ENCODE measurements around the gene MSANTD3. TPM values are rescaled to one million over a fixed set of nuclear protein-coding genes. Genes with fewer than 3 reads are reported as not detected.

MSANTD3 gene
- total RNA-seq, 4 donors from 2014 or later = 10.4 to 25.5 (median 13.6) TPM

DNA sequence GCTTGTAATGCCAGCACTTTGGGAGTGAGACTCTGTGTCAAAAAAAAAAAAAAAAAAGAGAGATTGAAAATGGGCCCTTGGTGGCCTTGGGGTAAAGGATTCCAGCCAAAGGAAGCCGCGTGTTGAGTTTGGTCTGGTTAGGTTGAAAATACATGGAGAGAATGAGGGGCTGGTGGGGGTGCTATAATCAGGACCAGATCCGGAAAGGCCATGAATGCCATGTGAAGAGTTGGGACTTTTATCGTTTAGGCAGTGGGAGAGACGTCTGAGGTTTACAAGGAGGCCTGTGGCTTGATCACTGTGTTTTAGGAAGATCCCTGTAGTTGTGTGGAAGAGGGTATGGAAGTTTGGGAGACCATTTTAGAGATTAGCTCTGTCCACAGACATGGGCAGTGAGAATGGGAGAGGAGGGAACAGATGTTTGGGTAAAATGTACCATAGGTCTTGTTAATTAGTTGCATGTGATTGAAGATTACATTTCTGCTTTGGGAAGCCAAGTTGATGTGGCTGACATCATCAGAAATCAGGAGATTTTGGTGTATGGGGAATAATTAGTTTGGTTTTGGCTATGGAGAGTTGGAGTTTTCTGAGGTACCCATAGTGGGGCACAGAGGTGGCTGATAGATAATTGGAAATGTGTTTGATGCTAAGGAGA lies 3.5 kb downstream of the MSANTD3 start:
- Histone ChIP-seq H3K36me3 (no peaks in the 10 kb centered on the region), H3K9me3 (no peaks in the 10 kb centered on the region), H3K27ac (no peak overlapping the region), H3K27me3 (no peaks in the 10 kb centered on the region), H3K4me3 (no peak overlapping the region), H3K4me1 (peaks cover 0 to 29% (median 8%) of the 10 kb centered on the region in 4 donors)
- DNase-seq (ENCODE audit: low spot score in 2 of 2) = no peak
- 83 to 87% methylated on average over 5 of the region's 5 CpGs for WGBS, 2 donors
- no peak for TF ChIP-seq POLR2A (IDR thresholded peaks at IDR 0.05)
- TF ChIP-seq EP300 (IDR thresholded peaks at IDR 0.05) = no peak
- TF ChIP-seq, protein P1, sequence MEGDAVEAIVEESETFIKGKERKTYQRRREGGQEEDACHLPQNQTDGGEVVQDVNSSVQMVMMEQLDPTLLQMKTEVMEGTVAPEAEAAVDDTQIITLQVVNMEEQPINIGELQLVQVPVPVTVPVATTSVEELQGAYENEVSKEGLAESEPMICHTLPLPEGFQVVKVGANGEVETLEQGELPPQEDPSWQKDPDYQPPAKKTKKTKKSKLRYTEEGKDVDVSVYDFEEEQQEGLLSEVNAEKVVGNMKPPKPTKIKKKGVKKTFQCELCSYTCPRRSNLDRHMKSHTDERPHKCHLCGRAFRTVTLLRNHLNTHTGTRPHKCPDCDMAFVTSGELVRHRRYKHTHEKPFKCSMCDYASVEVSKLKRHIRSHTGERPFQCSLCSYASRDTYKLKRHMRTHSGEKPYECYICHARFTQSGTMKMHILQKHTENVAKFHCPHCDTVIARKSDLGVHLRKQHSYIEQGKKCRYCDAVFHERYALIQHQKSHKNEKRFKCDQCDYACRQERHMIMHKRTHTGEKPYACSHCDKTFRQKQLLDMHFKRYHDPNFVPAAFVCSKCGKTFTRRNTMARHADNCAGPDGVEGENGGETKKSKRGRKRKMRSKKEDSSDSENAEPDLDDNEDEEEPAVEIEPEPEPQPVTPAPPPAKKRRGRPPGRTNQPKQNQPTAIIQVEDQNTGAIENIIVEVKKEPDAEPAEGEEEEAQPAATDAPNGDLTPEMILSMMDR (IDR thresholded peaks at IDR 0.05) = no peak

GRCh38 chr9:100431886-100432285 lies 4.9 kb downstream of the MSANTD3 start:
- Histone ChIP-seq H3K36me3 (no peaks in the 10 kb centered on the region), H3K27ac (no peak overlapping the region), H3K4me1 (peaks cover 0 to 22% (median 8%) of the 10 kb centered on the region in 4 donors), H3K9me3 (no peaks in the 10 kb centered on the region), H3K4me3 (no peak overlapping the region), H3K27me3 (no peaks in the 10 kb centered on the region)
- no peak for DNase-seq (ENCODE audit: low spot score in 2 of 2)
- WGBS, 2 donors = 87 to 88% methylated on average over 5 of the region's 5 CpGs
- TF ChIP-seq, protein P1 (IDR thresholded peaks at IDR 0.05) = no peak
- TF ChIP-seq POLR2A (IDR thresholded peaks at IDR 0.05) (no peak), EP300 (IDR thresholded peaks at IDR 0.05) (no peak)

- Histone ChIP-seq H3K27ac (no peak overlapping the region), H3K36me3 (no peaks in the 10 kb centered on the region), H3K4me1 (peaks cover 0 to 20% (median 8%) of the 10 kb centered on the region in 4 donors), H3K9me3 (no peaks in the 10 kb centered on the region), H3K4me3 (no peak overlapping the region), H3K27me3 (no peaks in the 10 kb centered on the region)
- DNase-seq (ENCODE audit: low spot score in 2 of 2) = no peak
- WGBS, 2 donors = 57 to 71% methylated on average over 3 of the region's 3 CpGs
- TF ChIP-seq POLR2A (IDR thresholded peaks at IDR 0.05) = no peak
- TF ChIP-seq, protein P1 (IDR thresholded peaks at IDR 0.05) = no peak
- no peak for TF ChIP-seq EP300 (IDR thresholded peaks at IDR 0.05)
Measured at GRCh38 chr9:100432736-100433135, 5.8 kb downstream of the MSANTD3 start.

GRCh38 chr9:100436571-100436970 lies 9.6 kb downstream of the MSANTD3 start:
- 89% methylated on average over 7 of the region's 7 CpGs for WGBS, 2 donors
- no peak for DNase-seq (ENCODE audit: low spot score in 2 of 2)
- H3K9me3 ChIP-seq = no peaks in the 10 kb centered on the region
- no peak for TF ChIP-seq POLR2A (IDR thresholded peaks at IDR 0.05)
- no peak for TF ChIP-seq EP300 (IDR thresholded peaks at IDR 0.05)
- TF ChIP-seq, protein P1 (IDR thresholded peaks at IDR 0.05) = no peak
- no peaks in the 10 kb centered on the region for H3K36me3 ChIP-seq
- peaks cover 0 to 4% (median under 1%) of the 10 kb centered on the region in 4 donors for H3K4me1 ChIP-seq
- H3K27me3 ChIP-seq = no peaks in the 10 kb centered on the region
- no peak overlapping the region for H3K27ac ChIP-seq
- no peak overlapping the region for H3K4me3 ChIP-seq

- Histone ChIP-seq H3K9me3 (no peaks in the 10 kb centered on the region), H3K27me3 (no peaks in the 10 kb centered on the region), H3K27ac (no peak overlapping the region), H3K4me3 (no peak overlapping the region), H3K4me1 (peaks cover 0 to 4% (median 2%) of the 10 kb centered on the region in 4 donors), H3K36me3 (peaks cover 0 to 10% (median 0%) of the 10 kb centered on the region in 3 donors)
- 78 to 90% methylated on average over 1 of the region's 1 CpG for WGBS, 2 donors
- no peak for TF ChIP-seq POLR2A (IDR thresholded peaks at IDR 0.05)
- no peak for TF ChIP-seq EP300 (IDR thresholded peaks at IDR 0.05)
- TF ChIP-seq, protein P1 (IDR thresholded peaks at IDR 0.05) = peak; percentile 72 to 96 (median 93)
- peak; percentile 73 to 90 for DNase-seq (ENCODE audit: low spot score in 2 of 2)
Measured at GRCh38 chr9:100437860-100438805, 11.2 kb downstream of the MSANTD3 start.
